ENCODE measurements around the gene TGM2.

DNA sequence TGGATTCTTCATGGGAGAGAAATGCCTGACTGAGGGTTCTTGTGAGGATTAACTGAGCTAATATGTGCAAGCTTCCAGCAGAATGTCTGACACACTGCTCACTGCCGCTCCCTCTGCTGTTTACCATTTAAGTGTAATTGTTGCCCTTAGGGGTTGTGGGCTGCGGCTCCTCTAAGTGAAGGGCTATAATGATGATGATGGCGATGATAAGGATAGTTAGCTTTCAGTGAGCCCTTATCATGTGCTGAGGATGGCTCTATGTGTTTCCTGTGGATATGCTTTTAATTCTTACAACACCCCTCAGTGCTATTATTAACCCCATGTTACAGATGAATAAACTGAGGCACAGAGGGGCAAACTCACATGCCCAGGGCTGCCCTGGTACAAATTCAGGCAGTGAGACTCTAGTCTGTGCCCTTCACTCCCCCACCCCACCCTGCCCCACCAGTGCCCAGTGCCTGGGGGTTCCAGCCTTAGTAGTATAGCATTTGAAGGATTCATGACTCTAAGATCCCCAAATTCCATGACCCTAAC lies 33.4 kb downstream of the TGM2 start:
- TF ChIP-seq, protein P1, sequence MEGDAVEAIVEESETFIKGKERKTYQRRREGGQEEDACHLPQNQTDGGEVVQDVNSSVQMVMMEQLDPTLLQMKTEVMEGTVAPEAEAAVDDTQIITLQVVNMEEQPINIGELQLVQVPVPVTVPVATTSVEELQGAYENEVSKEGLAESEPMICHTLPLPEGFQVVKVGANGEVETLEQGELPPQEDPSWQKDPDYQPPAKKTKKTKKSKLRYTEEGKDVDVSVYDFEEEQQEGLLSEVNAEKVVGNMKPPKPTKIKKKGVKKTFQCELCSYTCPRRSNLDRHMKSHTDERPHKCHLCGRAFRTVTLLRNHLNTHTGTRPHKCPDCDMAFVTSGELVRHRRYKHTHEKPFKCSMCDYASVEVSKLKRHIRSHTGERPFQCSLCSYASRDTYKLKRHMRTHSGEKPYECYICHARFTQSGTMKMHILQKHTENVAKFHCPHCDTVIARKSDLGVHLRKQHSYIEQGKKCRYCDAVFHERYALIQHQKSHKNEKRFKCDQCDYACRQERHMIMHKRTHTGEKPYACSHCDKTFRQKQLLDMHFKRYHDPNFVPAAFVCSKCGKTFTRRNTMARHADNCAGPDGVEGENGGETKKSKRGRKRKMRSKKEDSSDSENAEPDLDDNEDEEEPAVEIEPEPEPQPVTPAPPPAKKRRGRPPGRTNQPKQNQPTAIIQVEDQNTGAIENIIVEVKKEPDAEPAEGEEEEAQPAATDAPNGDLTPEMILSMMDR (IDR thresholded peaks at IDR 0.05; ENCODE audit: low read length): no peak
- TF ChIP-seq EZH2phosphoT487 (IDR thresholded peaks at IDR 0.05; ENCODE audit: low read length): no peak
- TF ChIP-seq EZH2 (optimal IDR thresholded peaks at IDR 0.05; ENCODE audit: low read depth, low read length): no peak
